ENCODE results near the gene NCEH1.

DNA sequence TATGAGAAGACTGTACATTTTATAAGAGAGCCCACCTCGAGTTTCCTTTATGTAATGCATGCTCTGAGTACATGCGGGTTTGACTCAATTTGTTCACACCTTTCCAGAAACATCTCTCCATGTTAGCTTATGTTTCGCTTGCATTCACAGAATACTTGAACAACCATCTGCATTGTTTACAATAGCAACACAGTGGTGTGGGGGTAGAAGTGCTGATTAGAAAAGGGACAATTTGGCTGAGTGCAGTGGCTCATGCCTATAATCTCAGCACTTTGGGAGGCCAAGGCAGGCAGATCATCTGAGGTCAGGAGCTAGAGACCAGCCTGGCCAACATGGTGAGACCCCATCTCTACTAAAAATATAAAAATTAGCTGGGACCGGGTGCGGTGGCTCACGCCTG, 60.9 kb downstream of the NCEH1 start:
- TF ChIP-seq, protein P1, sequence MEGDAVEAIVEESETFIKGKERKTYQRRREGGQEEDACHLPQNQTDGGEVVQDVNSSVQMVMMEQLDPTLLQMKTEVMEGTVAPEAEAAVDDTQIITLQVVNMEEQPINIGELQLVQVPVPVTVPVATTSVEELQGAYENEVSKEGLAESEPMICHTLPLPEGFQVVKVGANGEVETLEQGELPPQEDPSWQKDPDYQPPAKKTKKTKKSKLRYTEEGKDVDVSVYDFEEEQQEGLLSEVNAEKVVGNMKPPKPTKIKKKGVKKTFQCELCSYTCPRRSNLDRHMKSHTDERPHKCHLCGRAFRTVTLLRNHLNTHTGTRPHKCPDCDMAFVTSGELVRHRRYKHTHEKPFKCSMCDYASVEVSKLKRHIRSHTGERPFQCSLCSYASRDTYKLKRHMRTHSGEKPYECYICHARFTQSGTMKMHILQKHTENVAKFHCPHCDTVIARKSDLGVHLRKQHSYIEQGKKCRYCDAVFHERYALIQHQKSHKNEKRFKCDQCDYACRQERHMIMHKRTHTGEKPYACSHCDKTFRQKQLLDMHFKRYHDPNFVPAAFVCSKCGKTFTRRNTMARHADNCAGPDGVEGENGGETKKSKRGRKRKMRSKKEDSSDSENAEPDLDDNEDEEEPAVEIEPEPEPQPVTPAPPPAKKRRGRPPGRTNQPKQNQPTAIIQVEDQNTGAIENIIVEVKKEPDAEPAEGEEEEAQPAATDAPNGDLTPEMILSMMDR (IDR thresholded peaks at IDR 0.05; ENCODE audit: poor library complexity): no peak
- TF ChIP-seq EZH2 (IDR thresholded peaks at IDR 0.05; ENCODE audit: borderline replicate concordance) (no peak), EZH2phosphoT487 (IDR thresholded peaks at IDR 0.05; ENCODE audit: low read depth, severe bottlenecking, unreplicated experiment) (no peak)
